Renal pelvis (tissue), 4 donors: ENCODE results near the gene CACYBP. TPM values are rescaled to one million over a fixed set of nuclear protein-coding genes. Genes with fewer than 3 reads are reported as not detected.
A peak's percentile ranks its signal among the peaks of the same experiment; 100 is the strongest.
"Not testable (repeated sequence)": the region's sequence is repeated elsewhere in the genome, so short reads cannot be mapped to it uniquely, and the experiment has no call there.

Source experiments
- DNase-seq: peaks from one replicate; pipeline ENCODE4 v3.0.0-alpha.2; 2013
- polyA plus RNA-seq, 3 donors: library from polyadenylated mRNA; unstranded; fragments of 120-200 nt; gene quantifications; one replicate each; pipeline ENCODE4 v1.2.1, GENCODE V29; 2013; ENCODE audit not compliant: insufficient read length in 3 of 3

CACYBP gene
- polyA plus RNA-seq, 3 donors, result 97.0 to 133 (median 109) TPM

GRCh38 chr1:174998569-174999215 is 1.1 kb upstream of the CACYBP start:
- peak; percentile 72 for DNase-seq

DNA sequence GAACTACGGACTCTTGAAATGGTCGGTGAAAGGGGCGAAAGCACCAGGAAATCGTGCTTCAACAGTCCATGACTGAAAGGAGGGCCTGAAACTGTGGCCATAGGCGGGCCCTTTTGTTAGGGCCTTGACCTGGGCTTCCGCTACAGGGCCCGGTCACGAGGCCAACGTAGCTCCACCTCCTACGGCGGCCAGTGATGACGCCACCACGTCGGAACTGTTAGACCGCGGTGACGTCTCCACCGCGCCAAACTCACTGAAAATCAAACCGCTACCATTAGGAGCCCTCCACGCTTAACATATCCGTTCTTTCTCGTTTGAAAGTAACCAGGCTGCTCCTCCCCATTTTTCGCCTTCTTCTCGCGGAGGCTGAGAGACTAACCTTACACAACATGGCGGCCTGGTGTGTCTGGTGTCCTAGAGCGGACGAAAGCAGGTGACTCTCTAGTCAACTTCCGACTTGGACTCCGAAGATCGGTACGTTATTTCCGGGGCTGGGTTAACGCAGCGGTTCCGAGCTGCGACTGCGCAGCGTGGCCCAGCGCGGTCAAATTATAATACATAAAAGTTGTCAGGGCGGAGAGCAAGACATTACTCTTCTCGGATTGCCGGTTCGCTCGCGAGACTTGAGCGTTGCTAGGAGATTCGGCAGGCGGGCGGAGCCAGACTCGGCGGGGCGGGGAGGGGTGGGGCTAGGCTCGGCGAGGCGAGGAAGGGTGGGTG is 371 bp upstream of the CACYBP start:
- peak; percentile 99 for DNase-seq

GRCh38 chr1:175000697-175001187 is 995 bp downstream of the CACYBP start:
- no peak for DNase-seq

- DNase-seq, result no peak
Measured at GRCh38 chr1:175002910-175003517, 3.3 kb downstream of the CACYBP start.

DNA sequence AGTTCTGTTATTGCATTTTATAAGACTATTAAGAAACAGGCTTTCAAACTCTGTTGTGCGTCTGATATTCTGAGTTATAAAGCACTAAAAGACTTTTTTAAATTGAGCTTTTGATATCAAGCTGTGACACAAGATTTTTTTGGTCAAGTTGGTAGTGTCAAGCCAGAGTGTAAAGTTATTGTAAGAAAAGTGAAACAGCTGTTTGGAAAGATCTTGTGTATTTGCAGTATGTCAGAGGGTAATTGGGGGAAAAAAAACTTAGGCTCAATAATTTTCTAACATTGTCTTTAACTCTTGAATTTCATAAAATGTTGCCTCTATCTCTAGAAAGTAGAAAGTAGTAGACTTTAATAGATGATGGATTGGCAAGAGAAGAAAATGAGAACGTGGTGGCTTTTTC is 3.8 kb downstream of the CACYBP start:
- DNase-seq, result no peak

DNA sequence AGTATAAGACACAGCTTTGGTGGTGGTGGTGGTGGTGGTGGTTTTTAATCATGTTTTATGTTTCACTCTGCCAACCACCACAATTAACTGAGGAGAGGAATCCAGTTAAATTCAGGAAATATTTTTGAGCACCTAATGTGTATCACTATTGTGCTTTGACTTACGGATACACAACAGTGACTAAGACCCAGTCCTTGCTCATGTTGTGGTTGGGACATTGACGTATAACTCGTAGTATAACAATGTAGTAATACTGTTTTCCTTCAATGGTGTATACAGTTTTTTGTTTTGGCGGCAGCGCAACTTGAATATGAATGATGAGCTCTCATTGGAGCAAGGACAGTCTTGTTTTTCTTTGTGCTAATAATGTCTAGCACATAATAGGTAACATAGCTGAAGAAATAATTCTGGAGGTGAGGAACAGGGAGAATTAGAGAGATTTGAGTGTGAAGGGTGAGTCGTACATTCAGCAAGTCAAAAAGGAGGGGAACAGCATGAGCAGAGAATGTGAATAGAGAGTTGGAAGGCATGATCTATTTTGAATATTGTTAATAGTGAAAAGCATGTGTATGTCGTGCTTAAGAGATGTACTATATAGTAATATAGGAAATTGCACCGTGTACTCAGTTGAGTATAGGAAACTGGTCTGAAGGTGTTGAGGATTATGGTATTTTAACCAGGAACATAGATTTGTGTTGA is 5.5 kb downstream of the CACYBP start:
- DNase-seq, result no peak

DNA sequence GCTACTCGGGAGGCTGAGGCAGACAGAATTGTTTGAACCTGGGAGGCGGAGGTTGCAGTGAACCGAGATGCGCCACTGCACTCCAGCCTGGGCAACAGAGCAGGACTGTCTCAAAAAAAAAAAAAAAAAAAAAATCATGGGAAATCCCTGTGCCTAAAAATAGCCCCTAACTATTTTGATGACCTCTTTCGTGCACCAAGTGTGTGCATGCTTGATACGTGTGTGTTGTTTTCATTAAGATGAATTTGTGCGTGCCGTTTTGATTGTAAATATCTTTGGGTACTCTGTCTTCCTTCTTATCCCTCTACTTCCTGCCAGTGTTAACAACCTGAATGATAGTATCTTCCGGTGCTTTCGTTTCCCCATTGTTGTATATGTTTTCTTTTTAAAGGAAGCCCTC is 9.8 kb downstream of the CACYBP start:
- no peak for DNase-seq

DNA sequence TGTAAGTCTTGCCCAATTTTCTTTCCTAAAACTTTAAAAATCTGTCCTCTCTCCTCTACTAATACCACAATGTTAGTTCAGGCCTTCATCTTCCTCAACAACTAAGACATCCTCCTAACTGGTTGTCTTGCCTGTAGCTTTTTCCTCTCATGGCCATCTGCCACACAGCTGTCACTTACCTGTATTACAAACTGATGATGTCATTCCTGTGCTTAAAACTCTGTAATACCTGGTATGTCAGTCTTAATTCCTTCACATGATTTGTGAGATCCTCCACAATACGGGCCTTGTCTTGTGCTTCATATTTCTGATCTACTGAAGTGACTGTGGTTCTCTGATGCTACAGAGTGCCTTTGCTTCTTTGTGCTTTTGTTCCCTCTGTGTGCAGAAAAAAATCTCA is 13.7 kb downstream of the CACYBP start:
- no peak for DNase-seq

DNA sequence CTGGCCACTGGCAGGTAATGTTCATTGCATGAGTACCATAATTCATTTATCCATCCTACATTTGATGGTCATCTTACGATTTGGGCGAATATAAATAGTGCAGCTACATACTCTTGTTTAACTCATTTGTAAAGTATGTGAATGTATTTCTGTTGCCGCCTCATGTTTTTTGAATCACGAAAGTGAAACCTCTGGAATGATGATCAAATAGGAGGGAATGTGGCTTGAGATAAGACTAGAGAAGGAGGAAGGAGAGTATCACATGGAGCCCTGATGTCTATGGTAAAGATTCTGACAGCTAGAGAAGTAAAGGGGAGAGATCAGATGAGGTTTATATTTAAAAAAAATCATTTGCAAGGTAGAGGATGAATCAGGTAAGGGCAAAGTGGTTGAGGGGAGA is 15.5 kb downstream of the CACYBP start:
- DNase-seq, result no peak

DNA sequence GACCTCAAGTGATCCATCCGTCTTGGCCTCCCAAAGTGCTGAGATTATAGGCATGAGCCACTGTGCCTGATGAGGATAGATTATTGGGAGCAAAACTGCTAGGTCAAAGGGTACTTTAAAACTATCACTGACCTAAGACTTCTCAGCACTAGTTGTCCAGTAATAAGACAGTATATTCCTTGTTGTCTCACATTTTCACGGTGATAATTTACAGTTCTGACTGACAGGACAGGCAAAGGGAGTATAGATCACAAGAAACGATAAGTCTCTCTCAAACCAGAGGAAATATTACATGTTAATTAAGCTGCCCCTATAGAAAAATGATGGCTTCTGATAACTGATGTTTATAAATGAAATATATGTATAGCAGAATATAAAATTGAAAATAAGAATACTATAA is 19.8 kb downstream of the CACYBP start:
- DNase-seq, result no peak

GRCh38 chr1:175023043-175023921 is 23.5 kb downstream of the CACYBP start, which contains the start of gene MRPS14:
Gene MRPS14, minus strand, starts transcription at chr1:175023425. Its CDS starts 17 bp downstream, at chr1:175023408.
- DNase-seq, result peak; percentile 99

GRCh38 chr1:175023922-175024242 is 24.1 kb downstream of the CACYBP start:
- DNase-seq, result not testable (repeated sequence)

DNA sequence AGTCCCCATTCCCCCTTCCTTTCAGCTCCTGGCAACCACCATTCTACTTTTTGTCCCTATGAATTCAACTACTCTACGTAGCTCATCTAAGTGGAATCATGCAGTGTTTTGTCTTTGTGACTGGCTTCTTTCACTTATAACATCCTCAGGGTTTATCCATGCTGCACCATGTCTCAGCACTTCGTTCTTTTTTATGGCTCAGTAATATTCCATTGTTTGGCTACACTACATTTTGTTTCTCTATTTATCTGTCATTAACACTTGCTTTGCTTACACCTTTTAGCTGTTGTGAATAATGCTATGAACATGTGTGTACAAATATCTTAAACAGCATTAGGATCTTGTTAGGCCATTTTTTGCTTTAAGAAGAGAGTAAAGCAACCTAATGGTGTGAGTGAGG is 25.0 kb downstream of the CACYBP start:
- no peak for DNase-seq

- DNase-seq, result peak; percentile 38
Measured at GRCh38 chr1:175033953-175034352, 34.2 kb downstream of the CACYBP start.

DNA sequence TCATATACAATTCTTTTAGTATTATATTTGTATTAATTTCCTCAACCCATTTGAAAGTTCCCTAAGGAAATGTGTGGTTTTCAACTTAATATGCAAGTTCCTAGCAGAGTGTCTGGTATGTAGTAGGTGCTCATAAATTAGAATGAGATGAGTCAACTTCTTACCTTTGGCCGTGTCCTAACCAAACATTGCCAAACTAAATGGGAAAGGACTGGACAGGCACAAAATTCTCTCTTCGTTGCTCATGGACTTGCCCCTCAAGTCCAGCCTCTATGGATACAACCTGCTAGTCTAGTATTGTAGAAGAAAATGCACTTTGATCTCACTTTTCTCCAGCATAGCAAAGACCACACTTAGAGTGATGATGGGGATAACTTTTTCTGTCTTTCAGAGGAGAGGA is 35.0 kb downstream of the CACYBP start:
- DNase-seq, result no peak

DNA sequence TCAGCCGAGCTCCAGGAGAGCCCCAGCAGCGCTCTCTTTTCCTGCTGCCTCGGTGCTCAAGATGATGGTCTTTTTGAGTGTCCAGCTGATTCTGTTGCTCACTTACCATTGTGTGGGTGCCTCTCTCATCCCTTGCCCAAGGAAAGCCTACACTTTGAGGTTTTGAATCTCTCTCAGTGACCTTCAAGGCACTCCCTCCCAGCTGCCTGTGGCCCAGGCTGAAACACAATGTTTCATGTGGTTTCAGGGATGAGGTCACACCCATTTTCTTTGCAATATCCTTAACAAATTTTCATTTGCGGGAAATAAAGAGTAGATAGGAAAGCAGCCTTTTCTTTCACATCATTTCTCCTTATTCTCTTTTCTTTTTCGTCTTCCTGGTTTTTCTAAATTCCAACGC is 36.1 kb downstream of the CACYBP start:
- no peak for DNase-seq

GRCh38 chr1:175036476-175036875 is 36.7 kb downstream of the CACYBP start:
- no peak for DNase-seq

DNA sequence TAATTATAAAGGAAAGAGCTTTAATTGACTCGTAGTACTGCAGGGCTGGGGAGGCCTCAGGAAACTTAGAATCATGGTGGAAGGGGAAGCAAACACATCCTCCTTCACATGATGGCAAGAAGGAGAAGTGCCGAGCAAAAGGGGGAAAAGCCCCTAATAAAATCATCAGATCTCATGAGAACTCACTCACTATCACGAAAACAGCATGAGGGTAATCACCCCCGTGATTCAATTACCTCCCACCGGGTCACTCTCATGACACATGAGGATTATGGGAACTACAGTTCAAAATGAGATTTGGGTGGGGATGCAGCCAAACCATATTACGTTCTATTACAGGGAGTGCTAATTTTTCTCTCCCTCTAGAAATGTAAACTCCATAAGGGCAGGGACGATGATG is 37.7 kb downstream of the CACYBP start:
- no peak for DNase-seq

DNA sequence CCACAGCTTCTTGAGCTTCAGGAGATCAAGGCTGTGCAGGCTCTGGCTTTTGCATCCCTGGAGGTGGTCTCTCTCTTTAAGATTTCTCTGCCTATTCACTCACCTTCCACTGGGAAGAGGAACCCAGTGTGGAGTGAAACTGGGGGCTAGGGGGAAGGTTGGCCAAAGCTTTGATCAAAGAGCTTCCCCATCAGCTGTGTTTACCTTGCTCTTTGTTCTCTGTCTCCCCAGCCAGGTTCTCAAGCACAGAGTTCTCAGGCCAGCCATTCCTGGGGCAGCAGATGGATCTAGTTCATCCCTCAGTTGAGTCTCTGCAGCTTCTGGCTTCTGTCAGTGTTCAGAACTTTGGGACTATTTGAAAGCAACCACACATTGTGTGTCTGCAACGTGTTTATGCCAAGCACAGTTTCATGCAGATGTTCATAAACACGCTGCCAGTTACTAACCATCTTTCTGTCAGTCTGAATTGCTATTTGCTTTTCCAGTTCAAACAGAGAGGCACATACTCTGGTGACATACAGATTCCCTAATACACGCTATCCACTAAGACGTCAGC is 40.7 kb downstream of the CACYBP start:
- DNase-seq, result no peak

DNA sequence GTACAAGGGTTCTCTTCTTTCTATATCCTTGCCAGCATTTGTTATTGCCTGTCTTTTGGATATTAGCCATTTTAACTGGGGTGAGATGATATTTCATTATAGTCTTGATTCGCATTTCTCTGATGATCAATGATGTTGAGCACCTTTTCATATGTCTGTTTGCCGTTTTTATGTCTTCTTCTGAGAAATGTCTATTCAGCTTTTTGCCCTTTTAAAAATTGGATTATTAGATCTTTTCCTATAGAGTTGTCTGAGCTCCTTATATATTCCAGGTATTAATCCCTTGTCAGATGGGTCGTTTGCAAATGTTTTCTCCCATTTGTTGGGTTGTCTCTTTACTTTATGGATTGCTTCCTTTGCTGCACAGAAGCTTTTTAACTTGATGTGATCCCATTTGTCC is 42.9 kb downstream of the CACYBP start:
- DNase-seq, result no peak

GRCh38 chr1:175043824-175044223 is 44.1 kb downstream of the CACYBP start:
- DNase-seq, result no peak
